Small intestine (tissue), 7 donors: ENCODE results near the gene GPR132. TPM values are rescaled to one million over a fixed set of nuclear protein-coding genes. Genes with fewer than 3 reads are reported as not detected.
"Not testable (repeated sequence)": the region's sequence is repeated elsewhere in the genome, so short reads cannot be mapped to it uniquely, and the experiment has no call there.

Source experiments
- DNase-seq, 2 donors: peaks; one replicate each; pipeline versions ENCODE4 v3.0.0 to v3.0.0-alpha.2; 2013
- FAIRE-seq: peaks from 2 replicates; lab custom pipeline; 2012; peaks lifted over from hg19 to GRCh38; lab: Jason Lieb, UNC
- H3K27ac ChIP-seq, 3 donors: one replicate each; pipeline ENCODE4 v1.5.1; 2013; ENCODE audit warnings: low read length in 2 of 3, mild to moderate bottlenecking in 2 of 3, control low read depth in 1 of 3, inconsistent platforms in 1 of 3, low read depth in 1 of 3, moderate library complexity in 1 of 3
- H3K27me3 ChIP-seq, 3 donors: one replicate each; pipeline ENCODE4 v1.6.1; 2013; ENCODE audit warnings: low read length in 3 of 3, inconsistent platforms in 1 of 3; ENCODE audit not compliant: control insufficient read depth in 3 of 3, insufficient read depth in 3 of 3
- H3K36me3 ChIP-seq, 3 donors: one replicate each; pipeline ENCODE4 v1.6.1; 2013; ENCODE audit warnings: low read length in 3 of 3, inconsistent platforms in 1 of 3, low read depth in 1 of 3, mild to moderate bottlenecking in 1 of 3, moderate library complexity in 1 of 3; ENCODE audit not compliant: control insufficient read depth in 3 of 3, insufficient read depth in 2 of 3
- H3K4me1 ChIP-seq, 3 donors: one replicate each; pipeline ENCODE4 v1.6.1; 2013; ENCODE audit warnings: low read length in 2 of 3, inconsistent platforms in 1 of 3, low read depth in 1 of 3, mild to moderate bottlenecking in 1 of 3, moderate library complexity in 1 of 3; ENCODE audit not compliant: control insufficient read depth in 3 of 3, insufficient read depth in 2 of 3
- H3K4me3 ChIP-seq, 3 donors: one replicate each; pipeline ENCODE4 v1.5.1; 2013; ENCODE audit warnings: low read length in 3 of 3, control low read depth in 1 of 3, inconsistent platforms in 1 of 3, low read depth in 1 of 3, mild to moderate bottlenecking in 1 of 3, moderate library complexity in 1 of 3
- H3K9me3 ChIP-seq, 2 donors: one replicate each; pipeline ENCODE4 v1.6.1; 2013; ENCODE audit warnings: low read depth in 1 of 2, low read length in 1 of 2; ENCODE audit not compliant: control insufficient read depth in 2 of 2, insufficient read depth in 1 of 2
- WGBS, 3 donors: extraction: QIAGEN DNeasy Blood & Tissue Kit; methylation state at CpG; one replicate each; pipeline ENCODE4 v1.1.7; 2013; 5-methylcytosine and 5-hydroxymethylcytosine counted together
- polyA plus RNA-seq, 4 donors: library from polyadenylated mRNA; stranded (reverse) in 3 of 4; unstranded in 1 of 4; fragments of 200-250 nt in 3 of 4; fragments of 120-200 nt in 1 of 4; gene quantifications; one replicate each; pipeline versions ENCODE4 v1.2.1 to v1.2.3, GENCODE V29; 2013
- donor health status: healthy with polysubstance abuse.
- donor health status: control.
- donor health status: control.
- donor health status: Bipolar disorder and iron deficiency.
- donor health status: healthy.

Gene GPR132
- polyA plus RNA-seq, 4 donors, result 0.81 to 1.4 (median 1.1) TPM; not detected in 1

- H3K36me3 ChIP-seq, result peaks cover 0 to 2% (median 0%) of the 10 kb centered on the region in 3 donors
- 23 to 59% (median 36%) methylated on average over 4 of the region's 4 CpGs for WGBS, 3 donors
Observed at GRCh38 chr14:105083926-105084685, 18.9 kb upstream of the GPR132 start.

GRCh38 chr14:105082703-105083102, 17.5 kb upstream of the GPR132 start:
- FAIRE-seq, result no peak

More at GRCh38 chr14:105083926-105084685, 18.9 kb upstream of the GPR132 start:
- H3K4me1 ChIP-seq, result peaks cover 0 to 14% (median 0%) of the 10 kb centered on the region in 3 donors
- peaks cover 0 to 3% of the 10 kb centered on the region in 2 donors for H3K9me3 ChIP-seq
- no peak overlapping the region for H3K27ac ChIP-seq
- FAIRE-seq, result no peak
- H3K27me3 ChIP-seq, result peaks cover 0 to 17% (median 2%) of the 10 kb centered on the region in 3 donors
- H3K4me3 ChIP-seq, result no peak overlapping the region
- no peak for DNase-seq

GRCh38 chr14:105081473-105081872, 16.2 kb upstream of the GPR132 start:
- not testable (repeated sequence) for H3K4me1 ChIP-seq, H3K36me3 ChIP-seq, DNase-seq, H3K4me3 ChIP-seq, H3K27me3 ChIP-seq, H3K27ac ChIP-seq, H3K9me3 ChIP-seq, FAIRE-seq
- WGBS, 3 donors, result 58 to 73% (median 63%) methylated on average over 8 of the region's 8 CpGs

More at GRCh38 chr14:105082703-105083102, 17.5 kb upstream of the GPR132 start:
- Histone ChIP-seq H3K4me3 (no peak overlapping the region), H3K4me1 (peaks cover 0 to 4% (median 0%) of the 10 kb centered on the region in 3 donors), H3K36me3 (no peaks in the 10 kb centered on the region), H3K9me3 (peaks cover 0 to 3% of the 10 kb centered on the region in 2 donors), H3K27me3 (peaks cover 0 to 9% (median 2%) of the 10 kb centered on the region in 3 donors), H3K27ac (no peak overlapping the region)
- DNase-seq, result no peak
- WGBS, 3 donors, result 95 to 100% (median 100%) methylated on average over 1 of the region's 1 CpG

- H3K4me3 ChIP-seq, result no peak overlapping the region
- H3K27me3 ChIP-seq, result no peaks in the 10 kb centered on the region
- FAIRE-seq (no peak), DNase-seq (no peak)
- H3K4me1 ChIP-seq, result peaks cover 0 to 4% (median 0%) of the 10 kb centered on the region in 3 donors
- peaks cover 0 to 3% of the 10 kb centered on the region in 2 donors for H3K9me3 ChIP-seq
- no peak overlapping the region for H3K27ac ChIP-seq
- WGBS, 3 donors, result 90 to 91% (median 90%) methylated on average over 17 of the region's 17 CpGs
- H3K36me3 ChIP-seq, result no peaks in the 10 kb centered on the region
Observed at GRCh38 chr14:105080161-105080560, 14.9 kb upstream of the GPR132 start.

- peaks cover 0 to 3% of the 10 kb centered on the region in 2 donors for H3K9me3 ChIP-seq
- no peak for FAIRE-seq
- H3K4me1 ChIP-seq, result peaks cover 0 to 4% (median 0%) of the 10 kb centered on the region in 3 donors
- no peak overlapping the region for H3K27ac ChIP-seq
- H3K4me3 ChIP-seq, result no peak overlapping the region
- H3K27me3 ChIP-seq, result no peaks in the 10 kb centered on the region
- 48 to 71% (median 58%) methylated on average over 1 of the region's 1 CpG for WGBS, 3 donors
- no peak for DNase-seq
- no peaks in the 10 kb centered on the region for H3K36me3 ChIP-seq
Observed at GRCh38 chr14:105078294-105078693, 13.1 kb upstream of the GPR132 start.

GRCh38 chr14:105077649-105077995, 12.4 kb upstream of the GPR132 start:
- WGBS, 3 donors, result 69 to 77% (median 71%) methylated on average over 8 of the region's 8 CpGs
- no peak overlapping the region for H3K4me3 ChIP-seq
- peaks cover 0 to 4% (median 0%) of the 10 kb centered on the region in 3 donors for H3K4me1 ChIP-seq
- no peaks in the 10 kb centered on the region for H3K27me3 ChIP-seq
- H3K36me3 ChIP-seq, result no peaks in the 10 kb centered on the region
- H3K9me3 ChIP-seq, result peaks cover 0 to 3% of the 10 kb centered on the region in 2 donors
- FAIRE-seq (no peak), DNase-seq (no peak)
- H3K27ac ChIP-seq, result no peak overlapping the region

GRCh38 chr14:105076805-105077648, 11.8 kb upstream of the GPR132 start:
- Histone ChIP-seq H3K9me3 (peaks cover 0 to 3% of the 10 kb centered on the region in 2 donors), H3K4me1 (peaks cover 0 to 4% (median 0%) of the 10 kb centered on the region in 3 donors), H3K36me3 (no peaks in the 10 kb centered on the region), H3K27me3 (peaks cover 0 to 2% (median 0%) of the 10 kb centered on the region in 3 donors), H3K27ac (no peak overlapping the region), H3K4me3 (no peak overlapping the region)
- WGBS, 3 donors, result 48 to 60% (median 51%) methylated on average over 18 of the region's 18 CpGs
- DNase-seq (peak in 1 of 2 donors; percentile 30), FAIRE-seq (no peak)

GRCh38 chr14:105076296-105076804, 11.1 kb upstream of the GPR132 start:
- Histone ChIP-seq H3K27me3 (peaks cover 0 to 2% (median 0%) of the 10 kb centered on the region in 3 donors), H3K36me3 (no peaks in the 10 kb centered on the region), H3K4me3 (no peak overlapping the region), H3K9me3 (peaks cover 0 to 3% of the 10 kb centered on the region in 2 donors), H3K4me1 (peaks cover 0 to 4% (median 0%) of the 10 kb centered on the region in 3 donors), H3K27ac (no peak overlapping the region)
- DNase-seq, result no peak
- 89 to 91% (median 89%) methylated on average over 16 of the region's 16 CpGs for WGBS, 3 donors
- FAIRE-seq, result no peak
